Right ventricle myocardium inferior (tissue), 1 donor: ENCODE data around the gene ARFGEF3. TPM values are rescaled to one million over a fixed set of nuclear protein-coding genes. Genes with fewer than 3 reads are reported as not detected.
"Not testable (repeated sequence)": the region's sequence is repeated elsewhere in the genome, so short reads cannot be mapped to it uniquely, and the experiment has no call there.

Experiments used
- ATAC-seq: fragments of 200-7000 bp; cut with Tn5 transposase; one replicate; pipeline ENCODE4 v1.9.1; 2020; ENCODE audit warnings: mild to moderate bottlenecking, moderate library complexity
- DNase-seq: peaks from one replicate; pipeline ENCODE4 v3.0.0; 2021; ENCODE audit errors: missing footprints
- intact Hi-C: fragments of 100-400 bp; cut with DNase I; formaldehyde crosslinking; loops from one replicate; pipeline ENCODE4 v1.11.0; 2022
- long read RNA-seq: library from polyadenylated mRNA; unstranded; transcript quantifications from one replicate; pipeline ENCODE4 v2.0.0, GENCODE V29; 2021
- total RNA-seq: library from RNA; stranded (reverse); fragmentation: NEBNext Ultra II Directional; extraction: Animal tissue kit (Norgen Biotek cat#: 25700); gene quantifications from one replicate; pipeline ENCODE4 v1.2.1, GENCODE V29; 2021
- donor health status: DM: no; HTN: yes; CAD: no; lungs with severe emphysema.

Gene ARFGEF3
- 1.4 TPM for total RNA-seq
- long read RNA-seq, result 0 reads

- DNase-seq (peak; percentile 75), ATAC-seq (peak; percentile 64)
- intact Hi-C loops, result no loop called here
Measured at GRCh38 chr6:138161338-138162110, at the start of gene ARFGEF3. TSS of gene ARFGEF3 (plus strand) at chr6:138161939. CDS start at chr6:138162087, 148 bp downstream.

- intact Hi-C loops, result loop anchor here (10.0 kb wide), 1 partner anchor 401 kb away; no protein-coding TSS in a partner anchor
- ATAC-seq, result no peak
- no peak for DNase-seq
Measured at GRCh38 chr6:138113588-138114210, 48.0 kb upstream of the ARFGEF3 start.

GRCh38 chr6:138115201-138115600 lies 46.5 kb upstream of the ARFGEF3 start:
- DNase-seq (no peak), ATAC-seq (no peak)
- intact Hi-C loops, result loop anchor here (5.0 to 10.0 kb wide), 4 partner anchors 162 to 652 kb away; no protein-coding TSS in a partner anchor

GRCh38 chr6:138115877-138116660 lies 45.7 kb upstream of the ARFGEF3 start:
- DNase-seq (peak; percentile 68), ATAC-seq (peak; percentile 83)
- intact Hi-C loops, result loop anchor here (5.0 to 10.0 kb wide), 4 partner anchors 161 to 651 kb away; no protein-coding TSS in a partner anchor

- DNase-seq (no peak), ATAC-seq (no peak)
- intact Hi-C loops, result loop anchor here (5.0 to 10.0 kb wide), 4 partner anchors 161 to 651 kb away; no protein-coding TSS in a partner anchor
Measured at GRCh38 chr6:138116661-138116999, 45.1 kb upstream of the ARFGEF3 start.

- no peak for ATAC-seq
- intact Hi-C loops, result loop anchor here (5.0 to 10.0 kb wide), 4 partner anchors 160 to 650 kb away; no protein-coding TSS in a partner anchor
- no peak for DNase-seq
Measured at GRCh38 chr6:138117376-138117914, 44.3 kb upstream of the ARFGEF3 start.

- not testable (repeated sequence) for ATAC-seq
- intact Hi-C loops, result loop anchor here (5.0 to 10.0 kb wide), 4 partner anchors 158 to 648 kb away; no protein-coding TSS in a partner anchor
Measured at GRCh38 chr6:138119229-138119628, 42.5 kb upstream of the ARFGEF3 start.

GRCh38 chr6:138119976-138120375 lies 41.8 kb upstream of the ARFGEF3 start:
- no peak for ATAC-seq
- DNase-seq, result no peak
- intact Hi-C loops, result loop anchor here (5.0 to 10.0 kb wide), 4 partner anchors 157 to 647 kb away; no protein-coding TSS in a partner anchor

More at GRCh38 chr6:138119229-138119628, 42.5 kb upstream of the ARFGEF3 start:
- not testable (repeated sequence) for DNase-seq

GRCh38 chr6:138124096-138124495 lies 37.6 kb upstream of the ARFGEF3 start:
- intact Hi-C loops, result no loop called here
- DNase-seq (no peak), ATAC-seq (no peak)

- ATAC-seq (no peak), DNase-seq (no peak)
- intact Hi-C loops, result no loop called here
Measured at GRCh38 chr6:138128096-138128495, 33.6 kb upstream of the ARFGEF3 start.

GRCh38 chr6:138129190-138129589 lies 32.5 kb upstream of the ARFGEF3 start:
- DNase-seq (no peak), ATAC-seq (no peak)
- intact Hi-C loops, result no loop called here

GRCh38 chr6:138142806-138143205 lies 18.9 kb upstream of the ARFGEF3 start:
- intact Hi-C loops, result no loop called here
- no peak for DNase-seq
- no peak for ATAC-seq

GRCh38 chr6:138145402-138145801 lies 16.3 kb upstream of the ARFGEF3 start:
- ATAC-seq (no peak), DNase-seq (no peak)
- intact Hi-C loops, result no loop called here

GRCh38 chr6:138146544-138146943 lies 15.2 kb upstream of the ARFGEF3 start:
- no peak for DNase-seq
- ATAC-seq, result no peak
- intact Hi-C loops, result no loop called here

- intact Hi-C loops, result no loop called here
- DNase-seq (no peak), ATAC-seq (no peak)
Measured at GRCh38 chr6:138155443-138155842, 6.3 kb upstream of the ARFGEF3 start.

GRCh38 chr6:138157986-138158638 lies 3.6 kb upstream of the ARFGEF3 start:
- DNase-seq, result no peak
- no peak for ATAC-seq
- intact Hi-C loops, result no loop called here

GRCh38 chr6:138159246-138159645 lies 2.5 kb upstream of the ARFGEF3 start:
- no peak for ATAC-seq
- DNase-seq, result no peak
- intact Hi-C loops, result no loop called here

GRCh38 chr6:138160329-138161087 lies 1.2 kb upstream of the ARFGEF3 start:
- DNase-seq (no peak), ATAC-seq (no peak)
- intact Hi-C loops, result no loop called here
